ENCODE results near the gene TDRD3.

- TF ChIP-seq, protein P1, sequence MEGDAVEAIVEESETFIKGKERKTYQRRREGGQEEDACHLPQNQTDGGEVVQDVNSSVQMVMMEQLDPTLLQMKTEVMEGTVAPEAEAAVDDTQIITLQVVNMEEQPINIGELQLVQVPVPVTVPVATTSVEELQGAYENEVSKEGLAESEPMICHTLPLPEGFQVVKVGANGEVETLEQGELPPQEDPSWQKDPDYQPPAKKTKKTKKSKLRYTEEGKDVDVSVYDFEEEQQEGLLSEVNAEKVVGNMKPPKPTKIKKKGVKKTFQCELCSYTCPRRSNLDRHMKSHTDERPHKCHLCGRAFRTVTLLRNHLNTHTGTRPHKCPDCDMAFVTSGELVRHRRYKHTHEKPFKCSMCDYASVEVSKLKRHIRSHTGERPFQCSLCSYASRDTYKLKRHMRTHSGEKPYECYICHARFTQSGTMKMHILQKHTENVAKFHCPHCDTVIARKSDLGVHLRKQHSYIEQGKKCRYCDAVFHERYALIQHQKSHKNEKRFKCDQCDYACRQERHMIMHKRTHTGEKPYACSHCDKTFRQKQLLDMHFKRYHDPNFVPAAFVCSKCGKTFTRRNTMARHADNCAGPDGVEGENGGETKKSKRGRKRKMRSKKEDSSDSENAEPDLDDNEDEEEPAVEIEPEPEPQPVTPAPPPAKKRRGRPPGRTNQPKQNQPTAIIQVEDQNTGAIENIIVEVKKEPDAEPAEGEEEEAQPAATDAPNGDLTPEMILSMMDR (IDR thresholded peaks at IDR 0.05; ENCODE audit: low read depth, low read length) = peak; percentile 74
- TF ChIP-seq EZH2phosphoT487 (IDR thresholded peaks at IDR 0.05; ENCODE audit: low read depth) = no peak
These were observed 221.1 kb downstream of the TDRD3 start for GRCh38 chr13:60617991-60618733.

Data from OCI-LY3 (cell line).